ENCODE data around the gene RIT2. TPM values are rescaled to one million over a fixed set of nuclear protein-coding genes. Genes with fewer than 3 reads are reported as not detected.

RIT2 gene
- polyA plus RNA-seq, 1 of the 3 experiments (the other 2 are of a cell fraction), result not detected

- Histone ChIP-seq H3K36me3 (replicated peaks in 1 of 2; ENCODE audit: control insufficient read depth in 1 of 2, insufficient read depth in 2 of 2, low read length in 1 of 2) (no peaks in the 10 kb centered on the region), H3K27ac (ENCODE audit: low read depth in 2 of 2, low read length in 1 of 2) (no peak overlapping the region), H3K9me3 (no peaks in the 10 kb centered on the region), H2AFZ (ENCODE audit: low read depth) (no peak overlapping the region), H3K4me1 (ENCODE audit: control insufficient read depth in 1 of 2, insufficient read depth in 2 of 2, low read depth in 1 of 2, low read length in 1 of 2) (no peaks in the 10 kb centered on the region; a peak in 1 of 4 replicates), H4K20me1 (ENCODE audit: insufficient read depth) (no peaks in the 10 kb centered on the region), H3F3A (replicated peaks; ENCODE audit: insufficient read depth) (no peaks in the 10 kb centered on the region), H3K4me3 (ENCODE audit: low read depth in 2 of 2, low read length in 1 of 2) (no peak overlapping the region), H3K27me3 (ENCODE audit: insufficient read depth) (no peaks in the 10 kb centered on the region), H3K79me2 (ENCODE audit: insufficient read depth) (no peaks in the 10 kb centered on the region), H3K4me2 (no peak overlapping the region), H3K9ac (no peak overlapping the region), H3K9me2 (no peaks in the 10 kb centered on the region)
- ChIA-PET POLR2A (no interaction called here), CTCF (no interaction called here)
- TF ChIP-seq, protein P1, sequence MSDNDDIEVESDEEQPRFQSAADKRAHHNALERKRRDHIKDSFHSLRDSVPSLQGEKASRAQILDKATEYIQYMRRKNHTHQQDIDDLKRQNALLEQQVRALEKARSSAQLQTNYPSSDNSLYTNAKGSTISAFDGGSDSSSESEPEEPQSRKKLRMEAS (IDR thresholded peaks at IDR 0.05; ENCODE audit: low read depth), result no peak
- TF ChIP-seq TCF12 (IDR thresholded peaks at IDR 0.05), result no peak
- no peak for TF ChIP-seq NRF1 (IDR thresholded peaks at IDR 0.05; ENCODE audit: low read depth, low read length)
- TF ChIP-seq, protein P2, sequence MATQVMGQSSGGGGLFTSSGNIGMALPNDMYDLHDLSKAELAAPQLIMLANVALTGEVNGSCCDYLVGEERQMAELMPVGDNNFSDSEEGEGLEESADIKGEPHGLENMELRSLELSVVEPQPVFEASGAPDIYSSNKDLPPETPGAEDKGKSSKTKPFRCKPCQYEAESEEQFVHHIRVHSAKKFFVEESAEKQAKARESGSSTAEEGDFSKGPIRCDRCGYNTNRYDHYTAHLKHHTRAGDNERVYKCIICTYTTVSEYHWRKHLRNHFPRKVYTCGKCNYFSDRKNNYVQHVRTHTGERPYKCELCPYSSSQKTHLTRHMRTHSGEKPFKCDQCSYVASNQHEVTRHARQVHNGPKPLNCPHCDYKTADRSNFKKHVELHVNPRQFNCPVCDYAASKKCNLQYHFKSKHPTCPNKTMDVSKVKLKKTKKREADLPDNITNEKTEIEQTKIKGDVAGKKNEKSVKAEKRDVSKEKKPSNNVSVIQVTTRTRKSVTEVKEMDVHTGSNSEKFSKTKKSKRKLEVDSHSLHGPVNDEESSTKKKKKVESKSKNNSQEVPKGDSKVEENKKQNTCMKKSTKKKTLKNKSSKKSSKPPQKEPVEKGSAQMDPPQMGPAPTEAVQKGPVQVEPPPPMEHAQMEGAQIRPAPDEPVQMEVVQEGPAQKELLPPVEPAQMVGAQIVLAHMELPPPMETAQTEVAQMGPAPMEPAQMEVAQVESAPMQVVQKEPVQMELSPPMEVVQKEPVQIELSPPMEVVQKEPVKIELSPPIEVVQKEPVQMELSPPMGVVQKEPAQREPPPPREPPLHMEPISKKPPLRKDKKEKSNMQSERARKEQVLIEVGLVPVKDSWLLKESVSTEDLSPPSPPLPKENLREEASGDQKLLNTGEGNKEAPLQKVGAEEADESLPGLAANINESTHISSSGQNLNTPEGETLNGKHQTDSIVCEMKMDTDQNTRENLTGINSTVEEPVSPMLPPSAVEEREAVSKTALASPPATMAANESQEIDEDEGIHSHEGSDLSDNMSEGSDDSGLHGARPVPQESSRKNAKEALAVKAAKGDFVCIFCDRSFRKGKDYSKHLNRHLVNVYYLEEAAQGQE (IDR thresholded peaks at IDR 0.05; ENCODE audit: low read depth, low read length), result no peak
- no peak for TF ChIP-seq TAF1 (IDR thresholded peaks at IDR 0.05; ENCODE audit: borderline replicate concordance, low read depth, low read length)
- no peak for TF ChIP-seq SMC3 (IDR thresholded peaks at IDR 0.05; ENCODE audit: low read depth, low read length)
- TF ChIP-seq, protein P3, sequence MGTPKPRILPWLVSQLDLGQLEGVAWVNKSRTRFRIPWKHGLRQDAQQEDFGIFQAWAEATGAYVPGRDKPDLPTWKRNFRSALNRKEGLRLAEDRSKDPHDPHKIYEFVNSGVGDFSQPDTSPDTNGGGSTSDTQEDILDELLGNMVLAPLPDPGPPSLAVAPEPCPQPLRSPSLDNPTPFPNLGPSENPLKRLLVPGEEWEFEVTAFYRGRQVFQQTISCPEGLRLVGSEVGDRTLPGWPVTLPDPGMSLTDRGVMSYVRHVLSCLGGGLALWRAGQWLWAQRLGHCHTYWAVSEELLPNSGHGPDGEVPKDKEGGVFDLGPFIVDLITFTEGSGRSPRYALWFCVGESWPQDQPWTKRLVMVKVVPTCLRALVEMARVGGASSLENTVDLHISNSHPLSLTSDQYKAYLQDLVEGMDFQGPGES (IDR thresholded peaks at IDR 0.05; ENCODE audit: low read depth, low read length), result no peak
- TF ChIP-seq MXI1 (IDR thresholded peaks at IDR 0.05; ENCODE audit: low read depth, low read length), result no peak
- no peak for TF ChIP-seq FOXM1 (IDR thresholded peaks at IDR 0.05; ENCODE audit: low read depth)
- TF ChIP-seq EZH2phosphoT487 (IDR thresholded peaks at IDR 0.05; ENCODE audit: borderline replicate concordance, low read depth), result no peak
- no peak for TF ChIP-seq POLR2AphosphoS5 (IDR thresholded peaks at IDR 0.05; ENCODE audit: low read depth, low read length)
- no peak for TF ChIP-seq EP300 (IDR thresholded peaks at IDR 0.05; ENCODE audit: borderline replicate concordance in 1 of 2, low read depth in 1 of 2, low read length in 1 of 2)
- TF ChIP-seq ZBTB33 (IDR thresholded peaks at IDR 0.05; ENCODE audit: borderline replicate concordance, low read depth), result no peak
- no peak for TF ChIP-seq PBX3 (IDR thresholded peaks at IDR 0.05)
- TF ChIP-seq ELF1 (IDR thresholded peaks at IDR 0.05), result no peak
- TF ChIP-seq FOXJ3 (CRISPR knock-in tag; IDR thresholded peaks at IDR 0.05), result no peak
- TF ChIP-seq, protein P4, sequence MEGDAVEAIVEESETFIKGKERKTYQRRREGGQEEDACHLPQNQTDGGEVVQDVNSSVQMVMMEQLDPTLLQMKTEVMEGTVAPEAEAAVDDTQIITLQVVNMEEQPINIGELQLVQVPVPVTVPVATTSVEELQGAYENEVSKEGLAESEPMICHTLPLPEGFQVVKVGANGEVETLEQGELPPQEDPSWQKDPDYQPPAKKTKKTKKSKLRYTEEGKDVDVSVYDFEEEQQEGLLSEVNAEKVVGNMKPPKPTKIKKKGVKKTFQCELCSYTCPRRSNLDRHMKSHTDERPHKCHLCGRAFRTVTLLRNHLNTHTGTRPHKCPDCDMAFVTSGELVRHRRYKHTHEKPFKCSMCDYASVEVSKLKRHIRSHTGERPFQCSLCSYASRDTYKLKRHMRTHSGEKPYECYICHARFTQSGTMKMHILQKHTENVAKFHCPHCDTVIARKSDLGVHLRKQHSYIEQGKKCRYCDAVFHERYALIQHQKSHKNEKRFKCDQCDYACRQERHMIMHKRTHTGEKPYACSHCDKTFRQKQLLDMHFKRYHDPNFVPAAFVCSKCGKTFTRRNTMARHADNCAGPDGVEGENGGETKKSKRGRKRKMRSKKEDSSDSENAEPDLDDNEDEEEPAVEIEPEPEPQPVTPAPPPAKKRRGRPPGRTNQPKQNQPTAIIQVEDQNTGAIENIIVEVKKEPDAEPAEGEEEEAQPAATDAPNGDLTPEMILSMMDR (IDR thresholded peaks at IDR 0.05), result no peak
- no peak for TF ChIP-seq JUND (IDR thresholded peaks at IDR 0.05)
- 50% methylated on average over 5 of the region's 5 CpGs for WGBS (ENCODE audit: low lambda C conversion rate)
- no peak for DNase-seq
Observed at GRCh38 chr18:43009674-43010073, 105.8 kb downstream of the RIT2 start.
